Right kidney (tissue), 1 donor: ENCODE data around the gene SLC35F3.

ENCODE experiments used
- DNase-seq: peaks from one replicate; pipeline ENCODE4 v3.0.0-alpha.2; 2016

Gene SLC35F3

DNA sequence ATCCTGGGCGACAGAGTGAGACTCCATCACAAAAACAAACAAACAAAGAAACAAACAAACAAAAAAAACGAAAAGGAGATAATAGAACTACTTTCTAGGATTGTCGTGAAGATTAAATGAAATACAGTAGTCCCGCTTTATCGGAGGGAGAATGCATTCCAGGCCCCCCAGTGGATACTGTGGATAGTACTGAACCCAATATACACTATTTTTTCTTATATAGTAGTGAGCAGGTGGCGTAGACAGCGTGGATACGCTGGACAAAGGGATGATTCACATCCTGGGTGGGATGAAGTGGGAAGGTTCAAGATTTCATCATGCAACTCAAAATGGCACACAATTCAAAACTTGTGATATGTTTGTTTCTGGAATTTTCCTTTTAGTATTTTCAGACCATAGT is 8.0 kb downstream of the SLC35F3 start:
- no peak for DNase-seq

DNA sequence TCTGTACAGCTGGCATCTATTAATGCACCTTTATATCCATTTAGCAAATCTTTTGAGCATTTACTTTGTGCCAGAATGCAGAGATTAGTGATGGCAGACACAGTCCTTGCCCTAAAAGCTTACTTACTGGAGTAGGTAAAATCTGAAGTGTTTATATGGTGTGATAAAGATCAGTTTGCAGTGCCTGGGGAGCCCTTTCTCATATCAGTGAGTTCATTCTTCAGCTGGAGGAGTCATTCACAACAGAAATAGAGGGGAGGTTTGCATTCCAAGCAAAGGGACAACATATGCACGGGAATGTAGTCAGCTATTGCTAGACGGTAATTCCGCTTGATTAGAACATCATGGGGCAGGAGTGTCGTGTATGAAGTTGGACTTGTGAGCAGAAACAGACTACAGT is 8.4 kb downstream of the SLC35F3 start:
- no peak for DNase-seq

GRCh38 chr1:233916706-233917105 is 12.2 kb downstream of the SLC35F3 start:
- DNase-seq = no peak

DNA sequence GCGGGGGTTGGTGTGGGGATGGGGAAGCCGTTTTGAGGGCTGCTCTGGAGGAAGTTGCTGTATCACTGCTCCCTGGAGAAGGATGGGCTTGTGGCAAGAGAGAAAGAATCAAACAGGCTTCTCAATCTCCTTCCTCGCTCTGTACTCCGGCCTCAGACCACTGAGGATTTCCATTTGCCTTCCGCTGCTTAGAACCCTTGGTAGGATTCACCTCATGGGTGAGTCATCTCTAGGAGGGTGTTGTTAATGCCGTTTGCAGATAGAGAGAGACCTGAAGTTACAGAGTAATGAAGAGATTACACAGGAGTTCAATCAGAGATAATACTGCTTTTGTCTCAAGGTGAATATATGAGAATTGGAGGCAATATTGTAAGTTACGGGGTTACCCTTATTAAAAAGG is 15.3 kb downstream of the SLC35F3 start:
- no peak for DNase-seq

GRCh38 chr1:233928123-233928522 is 23.6 kb downstream of the SLC35F3 start:
- no peak for DNase-seq

GRCh38 chr1:233933339-233933738 is 28.9 kb downstream of the SLC35F3 start:
- DNase-seq = no peak

DNA sequence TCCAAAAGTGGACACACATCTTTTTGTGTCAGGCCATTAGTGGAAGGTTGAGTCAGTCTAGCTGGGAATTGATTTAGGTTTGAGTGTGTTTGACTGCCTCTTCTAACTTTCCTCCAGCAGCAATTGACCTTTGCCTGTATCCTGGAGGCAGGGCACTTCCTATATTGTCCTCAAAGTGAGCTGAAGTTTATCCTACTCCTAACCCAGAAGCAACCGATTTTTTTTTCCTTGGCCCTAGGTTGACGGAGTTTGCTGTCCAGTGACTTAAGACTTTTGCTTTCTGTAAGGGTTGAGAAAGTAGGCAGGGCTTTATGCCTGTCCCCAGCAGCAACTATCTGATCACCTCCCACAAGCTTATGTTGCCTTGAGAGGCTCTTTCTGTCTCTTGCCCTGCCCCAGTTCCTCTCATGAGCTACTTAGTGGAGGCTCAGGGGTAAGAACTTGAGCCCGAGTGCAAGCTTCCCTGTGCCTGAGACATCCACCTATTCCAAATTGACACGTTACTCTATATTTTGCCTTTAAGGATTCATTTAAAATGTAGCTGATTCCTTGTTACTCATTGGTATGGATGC is 30.9 kb downstream of the SLC35F3 start:
- no peak for DNase-seq

DNA sequence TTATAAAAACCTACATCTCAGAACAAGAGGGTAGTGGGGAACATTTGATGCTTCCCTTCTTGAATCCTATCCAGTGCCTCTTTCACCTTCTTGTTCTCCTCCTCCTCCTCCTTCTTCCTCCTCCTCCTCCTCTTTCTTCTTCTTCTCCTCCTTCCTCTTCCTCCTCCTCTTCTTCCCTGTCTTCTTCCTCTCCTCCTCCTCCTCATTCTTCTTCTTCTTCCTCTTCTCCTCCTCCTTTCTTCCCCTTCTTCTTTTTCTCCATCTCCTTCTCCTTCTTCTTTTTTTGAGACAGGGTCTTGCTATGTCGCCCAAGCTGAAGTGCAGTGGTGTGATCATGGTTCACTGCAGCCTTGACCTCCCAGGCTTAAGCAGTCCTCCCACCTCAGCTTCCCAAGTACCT is 31.9 kb downstream of the SLC35F3 start:
- DNase-seq = no peak

DNA sequence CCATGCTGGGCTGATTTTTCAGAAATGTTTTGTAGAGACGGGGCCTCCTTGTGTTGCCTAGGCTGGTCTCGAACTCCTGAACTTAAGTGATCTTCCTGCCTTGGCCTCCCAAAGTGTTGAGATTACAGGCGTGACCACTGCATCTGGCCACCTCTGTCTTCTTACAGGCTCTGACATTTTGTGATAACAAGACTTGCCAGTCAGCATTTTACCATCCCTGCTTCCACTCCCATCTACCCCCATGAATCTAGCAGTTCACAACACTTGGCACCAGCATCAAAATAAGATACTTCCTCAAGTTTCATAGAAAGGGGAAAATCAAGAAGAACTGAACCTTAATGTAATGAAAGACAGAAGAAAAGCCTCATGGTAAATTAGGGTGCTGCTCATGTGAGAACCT is 32.4 kb downstream of the SLC35F3 start:
- no peak for DNase-seq

GRCh38 chr1:233938476-233938875 is 34.0 kb downstream of the SLC35F3 start:
- DNase-seq = no peak

DNA sequence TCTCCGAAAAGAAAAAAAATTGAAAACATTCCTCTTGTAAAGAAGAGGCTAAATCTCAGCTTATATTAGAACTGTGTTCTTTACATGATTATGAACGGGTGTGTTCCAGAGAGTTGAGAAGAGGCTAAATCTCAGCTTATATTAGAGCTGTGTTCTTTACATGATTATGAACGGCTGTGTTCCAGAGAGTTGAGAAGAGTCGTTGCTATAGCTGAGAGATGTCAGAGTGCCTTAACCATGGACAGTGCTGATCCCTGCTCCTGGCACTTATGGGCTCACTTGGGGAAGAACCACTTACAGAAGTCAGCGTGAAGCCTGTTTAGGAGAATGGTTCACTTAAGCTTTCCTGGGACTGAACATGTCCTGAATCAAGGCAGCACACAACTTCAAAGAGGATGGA is 35.0 kb downstream of the SLC35F3 start:
- no peak for DNase-seq

GRCh38 chr1:233940908-233941307 is 36.4 kb downstream of the SLC35F3 start:
- DNase-seq = no peak

DNA sequence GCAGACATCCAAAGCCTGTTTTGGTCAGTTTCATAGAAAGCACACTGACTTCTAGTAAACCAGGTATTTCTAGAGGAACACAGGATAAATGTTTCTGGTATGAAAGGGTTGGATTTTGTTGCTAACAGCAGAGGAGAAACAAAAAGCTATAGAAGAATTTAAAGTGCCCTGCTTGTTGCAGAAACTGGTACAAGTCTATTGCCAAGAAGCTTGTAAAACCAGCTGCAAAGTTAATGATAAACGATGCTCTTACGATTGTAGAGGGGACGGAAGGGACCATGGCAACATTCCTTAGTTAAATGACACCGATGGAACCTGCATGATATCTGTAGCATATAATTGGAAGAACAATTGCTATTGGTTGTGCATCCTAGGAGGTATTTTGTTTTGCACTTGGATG is 40.1 kb downstream of the SLC35F3 start:
- no peak for DNase-seq

- DNase-seq = no peak
These were observed 41.1 kb downstream of the SLC35F3 start for GRCh38 chr1:233945573-233945972.

- DNase-seq = no peak
These were observed 41.5 kb downstream of the SLC35F3 start for GRCh38 chr1:233945979-233946378.

- DNase-seq = no peak
These were observed 42.2 kb downstream of the SLC35F3 start for GRCh38 chr1:233946724-233947123.

DNA sequence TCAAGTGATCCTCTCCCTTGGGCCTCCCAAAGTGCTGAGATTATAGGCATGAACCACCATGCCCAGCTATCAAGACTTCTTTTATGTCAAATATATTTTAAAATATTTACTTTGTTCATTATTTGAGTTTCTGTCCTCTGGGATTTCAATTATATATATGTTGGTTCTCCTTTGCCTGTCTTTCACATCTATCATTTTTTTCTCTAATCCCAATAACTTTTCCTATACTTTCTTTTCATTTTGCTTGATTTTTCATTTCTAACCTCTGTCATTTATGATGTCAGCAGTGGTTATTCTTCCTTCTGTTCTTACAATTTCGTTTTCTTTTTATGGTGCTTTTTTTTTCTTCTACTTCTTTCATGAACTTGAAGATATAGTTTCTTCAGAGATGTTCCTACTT is 47.3 kb downstream of the SLC35F3 start:
- no peak for DNase-seq

DNA sequence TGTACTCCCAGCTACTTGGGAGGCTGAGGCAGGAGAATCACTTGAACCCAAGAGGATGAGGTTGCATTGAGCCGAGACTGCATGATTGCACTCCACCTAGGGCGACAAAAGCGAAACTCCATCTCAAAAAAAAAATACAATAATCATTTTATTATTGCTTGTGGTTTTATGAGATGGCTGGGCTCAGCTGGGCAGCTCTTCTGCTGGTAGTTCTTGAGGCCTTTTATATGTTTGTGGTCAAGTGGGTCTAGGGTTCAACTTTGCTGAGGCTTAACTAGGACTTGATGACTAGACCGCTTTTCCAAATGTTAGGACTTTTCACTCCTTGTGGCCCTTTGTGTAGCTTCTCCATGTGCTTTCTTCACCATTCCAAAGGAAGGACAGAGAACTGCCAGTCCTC is 53.2 kb downstream of the SLC35F3 start:
- no peak for DNase-seq

- no peak for DNase-seq
These were observed 54.6 kb downstream of the SLC35F3 start for GRCh38 chr1:233959102-233959501.

DNA sequence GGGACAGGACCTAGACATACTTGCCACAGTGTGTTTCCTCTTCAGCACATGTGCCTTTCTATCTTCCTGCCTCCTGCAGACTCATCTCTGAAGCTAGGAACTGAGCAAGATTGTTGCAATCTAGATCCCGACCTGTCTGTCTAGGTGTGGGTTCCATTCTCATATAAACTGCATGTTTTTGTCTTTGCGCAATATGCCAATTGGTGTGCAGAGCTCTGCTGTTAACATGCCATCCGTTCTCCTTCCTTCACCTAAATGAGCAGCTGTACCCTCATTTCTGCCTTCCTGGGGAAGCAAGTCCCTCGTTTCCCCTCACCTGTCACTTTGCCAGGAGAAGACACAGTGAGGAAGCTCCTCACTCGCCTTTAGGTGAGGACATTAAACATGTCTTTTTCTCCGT is 55.5 kb downstream of the SLC35F3 start:
- DNase-seq = no peak

GRCh38 chr1:233960386-233960785 is 55.9 kb downstream of the SLC35F3 start:
- no peak for DNase-seq

DNA sequence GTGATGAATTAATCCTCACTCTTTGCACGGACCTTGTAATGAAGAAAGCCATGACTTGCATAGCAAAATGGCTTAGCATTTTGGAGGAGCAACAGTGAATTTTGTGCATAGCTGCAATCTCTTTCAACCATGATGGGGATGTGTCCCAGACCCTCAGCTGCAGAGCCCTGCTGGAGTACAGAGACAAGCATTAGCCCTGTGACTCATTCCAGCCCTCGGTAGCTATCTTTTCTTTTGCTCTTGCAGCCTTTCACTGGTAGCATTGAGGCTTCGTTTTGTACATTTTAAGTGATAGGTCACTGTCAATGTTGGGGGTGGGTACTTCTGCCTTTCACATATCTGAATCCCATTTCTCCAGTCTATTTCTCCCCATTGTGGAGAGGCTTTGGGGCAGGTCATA is 58.4 kb downstream of the SLC35F3 start:
- no peak for DNase-seq

DNA sequence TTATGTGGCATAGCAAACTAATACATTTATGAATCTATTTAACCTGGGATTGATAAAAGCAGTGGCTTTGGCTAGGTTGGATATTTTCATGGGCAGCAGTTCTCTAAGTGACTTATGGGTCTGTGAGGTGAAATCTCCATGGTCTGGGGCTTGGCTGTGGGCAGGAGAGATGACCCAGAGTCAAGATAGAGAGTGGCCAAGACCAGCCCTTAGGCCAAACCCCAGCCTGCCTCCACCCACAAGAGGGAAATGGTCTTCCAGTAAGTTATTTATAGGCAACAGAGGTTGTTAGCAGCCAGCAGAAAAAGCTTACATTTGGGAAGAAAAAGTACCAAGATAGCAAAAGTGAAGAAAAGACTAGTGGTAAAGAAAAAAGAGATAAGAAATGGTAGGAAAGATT is 61.4 kb downstream of the SLC35F3 start:
- no peak for DNase-seq

- no peak for DNase-seq
These were observed 67.3 kb downstream of the SLC35F3 start for GRCh38 chr1:233971753-233972152.

- DNase-seq = no peak
These were observed 68.1 kb downstream of the SLC35F3 start for GRCh38 chr1:233972563-233972950.
